ENCODE data around the gene DLGAP1. TPM values are rescaled to one million over a fixed set of nuclear protein-coding genes. Genes with fewer than 3 reads are reported as not detected.

Gene DLGAP1
- polyA plus RNA-seq, 1 of the 3 experiments (the other 2 are of a cell fraction) = not detected

DNA sequence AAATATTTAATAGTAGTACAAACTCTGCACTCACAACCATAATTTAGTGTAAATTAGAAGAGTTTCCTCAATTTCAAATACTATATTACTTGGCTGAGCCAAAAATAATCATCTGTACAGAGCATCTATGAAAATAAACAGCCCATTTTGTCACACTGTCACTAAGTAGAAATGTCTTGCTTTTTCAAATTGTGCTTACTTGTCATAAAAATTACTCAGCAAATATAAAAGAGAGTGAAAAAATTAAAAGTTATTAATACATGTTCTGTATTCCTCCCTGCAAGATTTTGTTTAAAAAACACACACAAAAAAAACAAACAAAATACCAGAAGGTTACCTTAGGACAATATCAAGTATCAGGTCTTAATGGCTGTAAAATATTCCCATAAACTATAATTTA lies 155.7 kb downstream of the DLGAP1 start:
- Histone ChIP-seq H3K4me2 (no peak overlapping the region), H3K4me1 (ENCODE audit: control insufficient read depth in 1 of 2, insufficient read depth in 2 of 2, low read depth in 1 of 2, low read length in 1 of 2) (no peaks in the 10 kb centered on the region), H2AFZ (ENCODE audit: low read depth) (no peak overlapping the region), H3K9ac (no peak overlapping the region), H4K20me1 (ENCODE audit: insufficient read depth) (no peaks in the 10 kb centered on the region), H3K9me3 (no peaks in the 10 kb centered on the region), H3K4me3 (ENCODE audit: low read depth in 2 of 2, low read length in 1 of 2) (no peak overlapping the region), H3K36me3 (replicated peaks in 1 of 2; ENCODE audit: control insufficient read depth in 1 of 2, insufficient read depth in 2 of 2, low read length in 1 of 2) (no peaks in the 10 kb centered on the region), H3K79me2 (ENCODE audit: insufficient read depth) (no peaks in the 10 kb centered on the region), H3K27me3 (ENCODE audit: insufficient read depth) (no peaks in the 10 kb centered on the region), H3F3A (replicated peaks; ENCODE audit: insufficient read depth) (no peaks in the 10 kb centered on the region), H3K9me2 (no peaks in the 10 kb centered on the region), H3K27ac (ENCODE audit: low read depth in 2 of 2, low read length in 1 of 2) (no peak overlapping the region)
- no peak for DNase-seq
- ChIA-PET POLR2A (no interaction called here), CTCF (no interaction called here)
- TF ChIP-seq CHD2 (IDR thresholded peaks at IDR 0.05; ENCODE audit: low read length, partially characterized antibody) = no peak

DNA sequence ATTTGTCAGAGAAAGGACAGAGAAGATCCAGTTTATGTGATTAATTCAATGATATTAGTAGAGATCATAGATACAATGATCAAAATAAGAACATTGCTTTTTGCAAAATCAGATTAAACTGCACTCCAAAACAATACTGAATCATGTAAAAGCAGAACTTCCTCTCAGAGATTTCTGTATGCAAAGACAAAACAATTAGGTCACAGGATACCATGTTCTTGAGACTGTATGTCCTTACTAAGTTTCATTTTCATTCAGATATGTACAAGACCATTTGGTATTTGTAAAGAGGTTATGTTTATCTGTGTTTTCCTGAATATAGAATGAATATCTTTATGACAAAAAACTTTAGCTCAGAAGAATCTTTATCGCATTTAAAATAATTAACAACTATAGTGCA lies 161.8 kb downstream of the DLGAP1 start:
- Histone ChIP-seq H3K4me1 (ENCODE audit: control insufficient read depth in 1 of 2, insufficient read depth in 2 of 2, low read depth in 1 of 2, low read length in 1 of 2) (no peaks in the 10 kb centered on the region), H3K9ac (no peak overlapping the region), H4K20me1 (ENCODE audit: insufficient read depth) (no peaks in the 10 kb centered on the region), H3K9me2 (no peaks in the 10 kb centered on the region), H3K4me3 (ENCODE audit: low read depth in 2 of 2, low read length in 1 of 2) (no peak overlapping the region), H3K27ac (ENCODE audit: low read depth in 2 of 2, low read length in 1 of 2) (no peak overlapping the region), H2AFZ (ENCODE audit: low read depth) (no peak overlapping the region), H3K79me2 (ENCODE audit: insufficient read depth) (no peaks in the 10 kb centered on the region), H3F3A (replicated peaks; ENCODE audit: insufficient read depth) (no peaks in the 10 kb centered on the region), H3K4me2 (no peak overlapping the region), H3K36me3 (replicated peaks in 1 of 2; ENCODE audit: control insufficient read depth in 1 of 2, insufficient read depth in 2 of 2, low read length in 1 of 2) (no peaks in the 10 kb centered on the region), H3K27me3 (ENCODE audit: insufficient read depth) (no peaks in the 10 kb centered on the region), H3K9me3 (no peaks in the 10 kb centered on the region)
- ChIA-PET CTCF (no interaction called here), POLR2A (no interaction called here)
- 30% methylated on average over 1 of the region's 1 CpG for WGBS (ENCODE audit: low lambda C conversion rate)
- no peak for DNase-seq
- TF ChIP-seq SMC3 (IDR thresholded peaks at IDR 0.05; ENCODE audit: low read depth, low read length) (no peak), GATA2 (CRISPR knock-in tag; IDR thresholded peaks at IDR 0.05) (no peak), NFIC (IDR thresholded peaks at IDR 0.05; ENCODE audit: borderline replicate concordance) (no peak), JUND (IDR thresholded peaks at IDR 0.05) (no peak), FOSL2 (IDR thresholded peaks at IDR 0.05; ENCODE audit: borderline replicate concordance, low read depth) (no peak), EP300 (IDR thresholded peaks at IDR 0.05; ENCODE audit: borderline replicate concordance in 1 of 2, low read depth in 1 of 2, low read length in 1 of 2) (no peak), TCF12 (IDR thresholded peaks at IDR 0.05) (no peak), RXRA (IDR thresholded peaks at IDR 0.05; ENCODE audit: borderline replicate concordance, low read depth) (no peak), MXI1 (IDR thresholded peaks at IDR 0.05; ENCODE audit: low read depth, low read length) (no peak), FOXM1 (IDR thresholded peaks at IDR 0.05; ENCODE audit: low read depth) (no peak), TAF1 (IDR thresholded peaks at IDR 0.05; ENCODE audit: borderline replicate concordance, low read depth, low read length) (no peak)
- TF ChIP-seq, protein P1, sequence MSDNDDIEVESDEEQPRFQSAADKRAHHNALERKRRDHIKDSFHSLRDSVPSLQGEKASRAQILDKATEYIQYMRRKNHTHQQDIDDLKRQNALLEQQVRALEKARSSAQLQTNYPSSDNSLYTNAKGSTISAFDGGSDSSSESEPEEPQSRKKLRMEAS (IDR thresholded peaks at IDR 0.05; ENCODE audit: low read depth) = no peak
- TF ChIP-seq, protein P2, sequence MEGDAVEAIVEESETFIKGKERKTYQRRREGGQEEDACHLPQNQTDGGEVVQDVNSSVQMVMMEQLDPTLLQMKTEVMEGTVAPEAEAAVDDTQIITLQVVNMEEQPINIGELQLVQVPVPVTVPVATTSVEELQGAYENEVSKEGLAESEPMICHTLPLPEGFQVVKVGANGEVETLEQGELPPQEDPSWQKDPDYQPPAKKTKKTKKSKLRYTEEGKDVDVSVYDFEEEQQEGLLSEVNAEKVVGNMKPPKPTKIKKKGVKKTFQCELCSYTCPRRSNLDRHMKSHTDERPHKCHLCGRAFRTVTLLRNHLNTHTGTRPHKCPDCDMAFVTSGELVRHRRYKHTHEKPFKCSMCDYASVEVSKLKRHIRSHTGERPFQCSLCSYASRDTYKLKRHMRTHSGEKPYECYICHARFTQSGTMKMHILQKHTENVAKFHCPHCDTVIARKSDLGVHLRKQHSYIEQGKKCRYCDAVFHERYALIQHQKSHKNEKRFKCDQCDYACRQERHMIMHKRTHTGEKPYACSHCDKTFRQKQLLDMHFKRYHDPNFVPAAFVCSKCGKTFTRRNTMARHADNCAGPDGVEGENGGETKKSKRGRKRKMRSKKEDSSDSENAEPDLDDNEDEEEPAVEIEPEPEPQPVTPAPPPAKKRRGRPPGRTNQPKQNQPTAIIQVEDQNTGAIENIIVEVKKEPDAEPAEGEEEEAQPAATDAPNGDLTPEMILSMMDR (IDR thresholded peaks at IDR 0.05) = no peak
